ENCODE measurements around the gene RASSF5.

The RASSF5 gene

DNA sequence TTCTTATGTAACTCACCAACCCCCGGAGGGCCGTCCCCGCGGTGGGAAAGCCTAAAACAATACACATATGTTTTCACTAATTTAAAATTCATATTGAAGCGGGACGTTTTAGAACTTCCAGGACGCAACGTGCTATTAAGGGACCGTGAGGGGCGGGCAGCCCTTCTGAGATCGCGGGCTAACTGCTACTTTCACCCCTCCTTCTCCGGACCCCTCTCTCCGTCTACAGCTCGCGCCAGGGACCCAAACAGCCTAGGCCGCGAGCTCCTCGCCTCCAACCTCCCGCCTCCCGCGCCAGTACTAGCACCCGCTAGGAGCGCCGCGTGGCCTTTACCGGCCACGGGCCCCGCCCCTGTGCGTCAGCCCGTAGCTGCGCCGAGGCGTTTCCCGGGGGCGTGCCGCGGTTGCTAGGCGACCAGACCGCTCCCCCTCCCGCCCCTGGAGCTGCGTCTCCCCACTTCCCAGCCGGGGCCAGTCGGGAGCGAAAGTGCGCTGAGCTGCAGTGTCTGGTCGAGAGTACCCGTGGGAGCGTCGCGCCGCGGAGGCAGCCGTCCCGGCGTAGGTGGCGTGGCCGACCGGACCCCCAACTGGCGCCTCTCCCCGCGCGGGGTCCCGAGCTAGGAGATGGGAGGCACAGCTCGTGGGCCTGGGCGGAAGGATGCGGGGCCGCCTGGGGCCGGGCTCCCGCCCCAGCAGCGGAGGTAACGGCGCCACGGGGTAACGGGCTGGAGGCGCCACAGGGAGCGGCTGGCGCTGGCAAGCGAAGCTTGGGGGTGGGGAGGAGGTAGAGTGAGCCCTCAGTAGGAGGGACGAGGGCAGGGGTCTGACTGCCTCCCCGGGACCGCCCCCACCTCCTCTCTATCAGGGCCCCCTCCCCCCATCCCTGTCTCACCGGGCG, 128.0 kb downstream of the RASSF5 start, which contains the start of gene DYRK3:
DYRK3 (plus strand) TSS at position 457 of the 898 bp plus-strand sequence; CDS start at position 625, 168 bp downstream.
- in situ Hi-C loops (cut with MboI; ENCODE audit: low pct_unique_long_range_greater_than_20kb, low sequenced_read_pairs): no loop called here
- peak; percentile 94 for DNase-seq

DNA sequence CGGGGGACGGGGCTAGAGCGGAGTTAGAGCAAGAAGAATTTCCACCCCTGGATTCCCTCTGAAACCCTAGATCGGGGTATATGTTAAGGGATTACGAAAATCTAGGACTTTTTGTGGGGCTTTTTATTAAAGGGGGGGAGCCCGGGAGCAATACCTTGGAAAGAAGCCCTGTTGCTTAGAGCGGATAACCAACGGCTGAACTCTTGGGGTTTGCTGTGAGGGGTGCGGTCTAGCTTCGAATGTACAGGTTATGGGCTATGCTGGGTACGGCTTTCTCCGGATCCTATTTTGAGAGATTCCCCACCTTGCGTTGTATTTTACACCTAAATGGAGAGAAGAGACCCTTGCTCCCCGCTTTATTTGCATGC, 128.6 kb downstream of the RASSF5 start:
- in situ Hi-C loops (cut with MboI; ENCODE audit: low pct_unique_long_range_greater_than_20kb, low sequenced_read_pairs): no loop called here
- DNase-seq: peak; percentile 20

DNA sequence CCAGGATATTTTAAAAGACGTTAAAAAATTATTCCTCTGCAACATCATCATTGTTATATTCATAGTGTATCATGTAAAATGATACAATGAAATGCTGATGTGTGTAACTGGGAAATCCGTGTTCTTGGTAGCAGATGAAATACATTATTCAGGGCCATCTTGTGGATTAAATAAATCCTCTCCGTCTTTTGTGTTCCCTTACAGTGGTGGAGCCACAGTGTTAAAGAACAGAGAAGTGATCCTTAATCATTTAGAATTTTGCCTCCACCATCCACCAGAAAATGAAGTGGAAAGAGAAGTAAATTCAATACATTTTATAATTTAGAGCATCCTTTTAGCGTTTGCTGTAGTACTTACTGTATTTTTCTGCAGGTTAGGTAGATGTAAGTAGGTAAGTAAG, 129.3 kb downstream of the RASSF5 start:
- in situ Hi-C loops (cut with MboI; ENCODE audit: low pct_unique_long_range_greater_than_20kb, low sequenced_read_pairs): no loop called here
- DNase-seq: no peak

DNA sequence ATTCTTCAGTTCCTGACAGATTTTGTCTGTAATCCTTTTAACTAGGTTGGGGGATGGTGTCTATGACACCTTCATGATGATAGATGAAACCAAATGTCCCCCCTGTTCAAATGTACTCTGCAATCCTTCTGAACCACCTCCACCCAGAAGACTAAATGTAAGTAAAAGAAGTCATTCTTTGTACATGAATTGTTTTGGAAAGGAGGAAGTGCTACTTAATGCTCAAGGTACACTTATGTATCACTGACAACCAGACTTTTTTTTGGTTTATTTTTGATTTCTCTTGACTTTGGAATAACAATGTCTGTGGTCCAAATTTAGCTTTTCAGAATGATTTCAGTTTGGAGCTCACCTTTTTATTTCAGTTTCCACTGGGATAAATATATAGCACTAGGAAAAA, 130.3 kb downstream of the RASSF5 start:
- no peak for DNase-seq
- in situ Hi-C loops (cut with MboI; ENCODE audit: low pct_unique_long_range_greater_than_20kb, low sequenced_read_pairs): no loop called here

Measured in KBM-7 (cell line).